Activated CD4-positive, alpha-beta memory T cell treated with anti-CD3 and anti-CD28 coated beads for 36 hours (primary cell): Measurements from ENCODE around the gene RAPGEF5. TPM values are rescaled to one million over a fixed set of nuclear protein-coding genes. Genes with fewer than 3 reads are reported as not detected.

ENCODE experiments used
- CTCF ChIA-PET: fragments of 350-600 bp; sonication (Branson Sonifier 250); formaldehyde crosslinking; loops from one replicate; lab custom pipeline; 2021; ENCODE audit warnings: antibody characterized with exemption, inconsistent platforms; lab: Charles Lee
- POLR2A ChIA-PET: fragments of 350-600 bp; sonication (Branson Sonifier 250); formaldehyde crosslinking; loops from one replicate; lab custom pipeline; 2021; ENCODE audit warnings: antibody characterized with exemption; lab: Charles Lee
- DNase-seq: peaks from one replicate; pipeline ENCODE4 v3.0.0-alpha.2; 2020
- H3K27ac Mint-ChIP-seq: one replicate; pipeline ENCODE4 v1.8.0; 2021; ENCODE audit warnings: mixed read lengths
- H3K27me3 Mint-ChIP-seq: one replicate; pipeline ENCODE4 v1.8.0; 2021; ENCODE audit warnings: mixed read lengths
- H3K36me3 Mint-ChIP-seq: one replicate; pipeline ENCODE4 v1.8.0; 2021; ENCODE audit warnings: mixed read lengths
- H3K4me1 Mint-ChIP-seq: one replicate; pipeline ENCODE4 v1.8.0; 2021; ENCODE audit warnings: low read depth, mixed read lengths
- H3K4me3 Mint-ChIP-seq: one replicate; pipeline ENCODE4 v1.8.0; 2021; ENCODE audit warnings: mild to moderate bottlenecking, mixed read lengths
- H3K9me3 Mint-ChIP-seq: one replicate; pipeline ENCODE4 v1.8.0; 2021; ENCODE audit warnings: mixed read lengths
- intact Hi-C: fragments of 100-400 bp; cut with micrococcal nuclease; formaldehyde crosslinking; loops from one replicate; pipeline ENCODE4 v1.15.1; 2023
- total RNA-seq, 2 experiments: library from RNA; stranded (reverse); gene quantifications; one replicate each; pipeline ENCODE4 v1.2.3, GENCODE V29; 2021

Gene RAPGEF5
- total RNA-seq, 2 experiments from 2014 or later: 0.27 to 0.29 TPM

- Mint-ChIP-seq H3K36me3 (no peaks in the 10 kb centered on the region), H3K27me3 (peaks cover 20% of the 10 kb centered on the region), H3K4me1 (no peaks in the 10 kb centered on the region), H3K9me3 (no peaks in the 10 kb centered on the region), H3K4me3 (no peak overlapping the region), H3K27ac (no peak overlapping the region)
- ChIA-PET POLR2A (no interaction called here), CTCF (no interaction called here)
- no peak for DNase-seq
- intact Hi-C loops: no loop called here
These were observed 140.6 kb downstream of the RAPGEF5 start for GRCh38 chr7:22216309-22216708.

- H3K9me3 Mint-ChIP-seq: no peaks in the 10 kb centered on the region
- no peak for DNase-seq
- CTCF ChIA-PET: no interaction called here
- intact Hi-C loops: no loop called here
- POLR2A ChIA-PET: no interaction called here
- no peaks in the 10 kb centered on the region for H3K36me3 Mint-ChIP-seq
- no peak overlapping the region for H3K27ac Mint-ChIP-seq
- H3K4me1 Mint-ChIP-seq: no peaks in the 10 kb centered on the region
- H3K27me3 Mint-ChIP-seq: peaks cover 20% of the 10 kb centered on the region
- no peak overlapping the region for H3K4me3 Mint-ChIP-seq
These were observed 143.0 kb downstream of the RAPGEF5 start for GRCh38 chr7:22214000-22214399.

GRCh38 chr7:22213081-22213480, 143.9 kb downstream of the RAPGEF5 start:
- Mint-ChIP-seq H3K4me3 (no peak overlapping the region), H3K27ac (no peak overlapping the region), H3K9me3 (no peaks in the 10 kb centered on the region), H3K4me1 (no peaks in the 10 kb centered on the region), H3K27me3 (peaks cover 16% of the 10 kb centered on the region), H3K36me3 (no peaks in the 10 kb centered on the region)
- POLR2A ChIA-PET: no interaction called here
- CTCF ChIA-PET: no interaction called here
- intact Hi-C loops: no loop called here
- DNase-seq: no peak

GRCh38 chr7:22210967-22211366, 146.0 kb downstream of the RAPGEF5 start:
- POLR2A ChIA-PET: no interaction called here
- Mint-ChIP-seq H3K27me3 (peaks cover 9% of the 10 kb centered on the region), H3K4me1 (no peaks in the 10 kb centered on the region)

GRCh38 chr7:22210355-22210754, 146.6 kb downstream of the RAPGEF5 start:
- Mint-ChIP-seq H3K27ac (no peak overlapping the region), H3K36me3 (no peaks in the 10 kb centered on the region), H3K4me1 (no peaks in the 10 kb centered on the region), H3K27me3 (peaks cover 8% of the 10 kb centered on the region), H3K9me3 (no peaks in the 10 kb centered on the region), H3K4me3 (no peak overlapping the region)
- CTCF ChIA-PET: no interaction called here
- POLR2A ChIA-PET: no interaction called here
- DNase-seq: no peak
- intact Hi-C loops: no loop called here

More at GRCh38 chr7:22210967-22211366, 146.0 kb downstream of the RAPGEF5 start:
- no peak for DNase-seq
- Mint-ChIP-seq H3K36me3 (no peaks in the 10 kb centered on the region), H3K4me3 (no peak overlapping the region), H3K27ac (no peak overlapping the region), H3K9me3 (no peaks in the 10 kb centered on the region)
- CTCF ChIA-PET: no interaction called here
- intact Hi-C loops: no loop called here

- H3K27me3 Mint-ChIP-seq: peaks cover 4% of the 10 kb centered on the region
- ChIA-PET CTCF (no interaction called here), POLR2A (no interaction called here)
- H3K4me3 Mint-ChIP-seq: no peak overlapping the region
- DNase-seq: no peak
- intact Hi-C loops: no loop called here
- H3K4me1 Mint-ChIP-seq: no peaks in the 10 kb centered on the region
- no peaks in the 10 kb centered on the region for H3K9me3 Mint-ChIP-seq
- no peaks in the 10 kb centered on the region for H3K36me3 Mint-ChIP-seq
- H3K27ac Mint-ChIP-seq: no peak overlapping the region
These were observed 148.2 kb downstream of the RAPGEF5 start for GRCh38 chr7:22208799-22209198.

GRCh38 chr7:22207724-22208225, 149.2 kb downstream of the RAPGEF5 start:
- H3K4me1 Mint-ChIP-seq: no peaks in the 10 kb centered on the region
- no peak overlapping the region for H3K4me3 Mint-ChIP-seq
- intact Hi-C loops: no loop called here
- H3K27ac Mint-ChIP-seq: no peak overlapping the region
- peaks cover 4% of the 10 kb centered on the region for H3K27me3 Mint-ChIP-seq
- no peaks in the 10 kb centered on the region for H3K9me3 Mint-ChIP-seq
- H3K36me3 Mint-ChIP-seq: no peaks in the 10 kb centered on the region
- DNase-seq: no peak
- POLR2A ChIA-PET: no interaction called here
- CTCF ChIA-PET: no interaction called here

GRCh38 chr7:22205631-22206030, 151.3 kb downstream of the RAPGEF5 start:
- Mint-ChIP-seq H3K4me3 (no peak overlapping the region), H3K27ac (no peak overlapping the region), H3K4me1 (no peaks in the 10 kb centered on the region), H3K36me3 (no peaks in the 10 kb centered on the region), H3K9me3 (no peaks in the 10 kb centered on the region), H3K27me3 (no peaks in the 10 kb centered on the region)
- CTCF ChIA-PET: no interaction called here
- POLR2A ChIA-PET: no interaction called here
- no peak for DNase-seq
- intact Hi-C loops: no loop called here

- Mint-ChIP-seq H3K27ac (no peak overlapping the region), H3K4me3 (no peak overlapping the region), H3K27me3 (no peaks in the 10 kb centered on the region), H3K4me1 (no peaks in the 10 kb centered on the region), H3K9me3 (no peaks in the 10 kb centered on the region), H3K36me3 (no peaks in the 10 kb centered on the region)
- ChIA-PET CTCF (no interaction called here), POLR2A (no interaction called here)
- no peak for DNase-seq
- intact Hi-C loops: no loop called here
These were observed 152.6 kb downstream of the RAPGEF5 start for GRCh38 chr7:22204312-22204711.

- CTCF ChIA-PET: no interaction called here
- POLR2A ChIA-PET: no interaction called here
These were observed 154.8 kb downstream of the RAPGEF5 start for GRCh38 chr7:22202141-22202540.

GRCh38 chr7:22201186-22201880, 155.6 kb downstream of the RAPGEF5 start:
- Mint-ChIP-seq H3K9me3 (no peaks in the 10 kb centered on the region), H3K27me3 (peaks cover 2% of the 10 kb centered on the region), H3K27ac (no peak overlapping the region), H3K4me1 (no peaks in the 10 kb centered on the region), H3K4me3 (no peak overlapping the region), H3K36me3 (no peaks in the 10 kb centered on the region)
- DNase-seq: no peak
- ChIA-PET CTCF (interaction anchor here (1.3 kb wide), 1 partner anchor 10 kb away, joined by 3 read pairs; no protein-coding TSS in a partner anchor), POLR2A (no interaction called here)
- intact Hi-C loops: no loop called here

More at GRCh38 chr7:22202141-22202540, 154.8 kb downstream of the RAPGEF5 start:
- Mint-ChIP-seq H3K4me3 (no peak overlapping the region), H3K27ac (no peak overlapping the region), H3K9me3 (no peaks in the 10 kb centered on the region), H3K27me3 (peaks cover 2% of the 10 kb centered on the region), H3K36me3 (no peaks in the 10 kb centered on the region), H3K4me1 (no peaks in the 10 kb centered on the region)
- no peak for DNase-seq
- intact Hi-C loops: no loop called here

- ChIA-PET CTCF (interaction anchor here (1.3 kb wide), 1 partner anchor 10 kb away, joined by 3 read pairs; no protein-coding TSS in a partner anchor), POLR2A (no interaction called here)
- DNase-seq: no peak
- Mint-ChIP-seq H3K4me3 (no peak overlapping the region), H3K4me1 (no peaks in the 10 kb centered on the region), H3K27ac (no peak overlapping the region), H3K36me3 (no peaks in the 10 kb centered on the region), H3K27me3 (peaks cover 2% of the 10 kb centered on the region), H3K9me3 (no peaks in the 10 kb centered on the region)
- intact Hi-C loops: no loop called here
These were observed 156.2 kb downstream of the RAPGEF5 start for GRCh38 chr7:22200777-22201176.

GRCh38 chr7:22200238-22200637, 156.7 kb downstream of the RAPGEF5 start:
- no peaks in the 10 kb centered on the region for H3K9me3 Mint-ChIP-seq
- H3K4me3 Mint-ChIP-seq: no peak overlapping the region
- ChIA-PET CTCF (interaction anchor here (1.3 kb wide), 1 partner anchor 9 kb away, joined by 3 read pairs; no protein-coding TSS in a partner anchor), POLR2A (no interaction called here)
- H3K36me3 Mint-ChIP-seq: no peaks in the 10 kb centered on the region
- no peaks in the 10 kb centered on the region for H3K4me1 Mint-ChIP-seq
- H3K27ac Mint-ChIP-seq: no peak overlapping the region
- intact Hi-C loops: no loop called here
- H3K27me3 Mint-ChIP-seq: peaks cover 2% of the 10 kb centered on the region
- no peak for DNase-seq
